IgD-negative memory B cell (primary cell): ENCODE data around the gene ACSBG1. TPM values are rescaled to one million over a fixed set of nuclear protein-coding genes. Genes with fewer than 3 reads are reported as not detected.
"Not testable (repeated sequence)": the region's sequence is repeated elsewhere in the genome, so short reads cannot be mapped to it uniquely, and the experiment has no call there.

ENCODE experiments used
- H3K27ac Mint-ChIP-seq, 3 donors: one replicate each; pipeline ENCODE4 v1.8.0; 2020 to 2022; ENCODE audit warnings: mild to moderate bottlenecking in 3 of 3, mixed read lengths in 3 of 3, moderate library complexity in 1 of 3
- H3K27me3 Mint-ChIP-seq: one replicate; pipeline ENCODE4 v1.8.0; 2021; ENCODE audit warnings: mixed read lengths
- H3K36me3 Mint-ChIP-seq: one replicate; pipeline ENCODE4 v1.8.0; 2020; ENCODE audit warnings: mild to moderate bottlenecking, mixed read lengths
- H3K4me1 Mint-ChIP-seq, 3 donors: one replicate each; pipeline ENCODE4 v1.8.0; 2020 to 2022; ENCODE audit warnings: mixed read lengths in 3 of 3, mild to moderate bottlenecking in 1 of 3
- H3K4me3 Mint-ChIP-seq, 4 donors: one replicate each; pipeline ENCODE4 v1.8.0; 2020 to 2022; ENCODE audit warnings: mild to moderate bottlenecking in 4 of 4, mixed read lengths in 4 of 4, moderate library complexity in 3 of 4
- H3K9me3 Mint-ChIP-seq, 3 donors: one replicate each; pipeline ENCODE4 v1.8.0; 2020 to 2021; ENCODE audit warnings: mixed read lengths in 3 of 3, mild to moderate bottlenecking in 1 of 3
- polyA plus RNA-seq: library from polyadenylated mRNA; unstranded; fragments of 300-500 nt; fragmentation: Illumina TruSeq; gene quantifications from one replicate; pipeline ENCODE4 v1.2.3, GENCODE V29; 2021

ACSBG1 gene
- polyA plus RNA-seq, 1 donor from 2014 or later = not detected

- H3K4me1 Mint-ChIP-seq = peaks cover 9 to 15% (median 12%) of the 10 kb centered on the region in 3 donors
- H3K36me3 Mint-ChIP-seq = no peaks in the 10 kb centered on the region
- H3K9me3 Mint-ChIP-seq = no peaks in the 10 kb centered on the region
- no peak overlapping the region for H3K27ac Mint-ChIP-seq
- H3K4me3 Mint-ChIP-seq = no peak overlapping the region
- no peaks in the 10 kb centered on the region for H3K27me3 Mint-ChIP-seq
Measured at GRCh38 chr15:78157203-78157602, 77.2 kb downstream of the ACSBG1 start.

DNA sequence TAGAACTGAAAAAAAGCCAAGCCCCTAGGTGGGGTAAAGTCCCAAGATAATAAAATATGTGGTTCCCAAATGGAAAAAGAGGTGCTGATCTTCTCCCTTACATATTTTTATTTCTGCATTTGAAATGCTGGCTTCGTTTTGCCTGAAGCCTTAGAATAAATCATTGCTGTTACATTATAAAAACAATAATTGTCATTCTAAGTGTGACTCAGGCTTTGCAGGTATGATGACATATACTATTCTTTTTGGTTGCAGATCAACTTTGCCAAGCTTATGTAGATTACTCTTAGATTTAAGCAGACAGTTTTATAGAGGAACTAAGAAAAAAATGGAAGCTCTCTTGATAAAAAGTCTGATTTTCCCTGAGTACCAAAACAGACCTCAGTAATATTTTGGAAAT, 77.7 kb downstream of the ACSBG1 start:
- no peaks in the 10 kb centered on the region for H3K36me3 Mint-ChIP-seq
- no peaks in the 10 kb centered on the region for H3K27me3 Mint-ChIP-seq
- peaks cover 9 to 15% (median 12%) of the 10 kb centered on the region in 3 donors for H3K4me1 Mint-ChIP-seq
- no peak overlapping the region for H3K4me3 Mint-ChIP-seq
- H3K9me3 Mint-ChIP-seq = no peaks in the 10 kb centered on the region
- H3K27ac Mint-ChIP-seq = no peak overlapping the region

- Mint-ChIP-seq H3K36me3 (no peaks in the 10 kb centered on the region), H3K27me3 (no peaks in the 10 kb centered on the region), H3K4me3 (no peak overlapping the region), H3K9me3 (no peaks in the 10 kb centered on the region), H3K4me1 (peaks cover 18 to 23% (median 20%) of the 10 kb centered on the region in 3 donors), H3K27ac (no peak overlapping the region)
Measured at GRCh38 chr15:78155355-78155939, 78.9 kb downstream of the ACSBG1 start.

- Mint-ChIP-seq H3K4me3 (no peak overlapping the region), H3K36me3 (no peaks in the 10 kb centered on the region), H3K27ac (no peak overlapping the region)
Measured at GRCh38 chr15:78154955-78155354, 79.4 kb downstream of the ACSBG1 start.

GRCh38 chr15:78151075-78151474, 83.3 kb downstream of the ACSBG1 start:
- Mint-ChIP-seq H3K4me3 (peak overlapping the region; percentile 95 to 98 (median 96)), H3K4me1 (peaks cover 29 to 40% (median 31%) of the 10 kb centered on the region in 3 donors), H3K27ac (peak overlapping the region in 1 of 3 donors; percentile 96)
- H3K9me3 Mint-ChIP-seq, H3K36me3 Mint-ChIP-seq, H3K27me3 Mint-ChIP-seq: not testable (repeated sequence)

More at GRCh38 chr15:78154955-78155354, 79.4 kb downstream of the ACSBG1 start:
- Mint-ChIP-seq H3K9me3 (no peaks in the 10 kb centered on the region), H3K4me1 (peaks cover 23 to 28% (median 24%) of the 10 kb centered on the region in 3 donors), H3K27me3 (no peaks in the 10 kb centered on the region)

GRCh38 chr15:78149805-78150751, 84.3 kb downstream of the ACSBG1 start:
- H3K4me1 Mint-ChIP-seq = peaks cover 27 to 40% (median 31%) of the 10 kb centered on the region in 3 donors
- H3K27me3 Mint-ChIP-seq = no peaks in the 10 kb centered on the region
- H3K4me3 Mint-ChIP-seq = peak overlapping the region; percentile 95 to 98 (median 96)
- H3K27ac Mint-ChIP-seq = peak overlapping the region; percentile 89 to 96 (median 96)
- H3K9me3 Mint-ChIP-seq = no peaks in the 10 kb centered on the region
- H3K36me3 Mint-ChIP-seq = no peaks in the 10 kb centered on the region

DNA sequence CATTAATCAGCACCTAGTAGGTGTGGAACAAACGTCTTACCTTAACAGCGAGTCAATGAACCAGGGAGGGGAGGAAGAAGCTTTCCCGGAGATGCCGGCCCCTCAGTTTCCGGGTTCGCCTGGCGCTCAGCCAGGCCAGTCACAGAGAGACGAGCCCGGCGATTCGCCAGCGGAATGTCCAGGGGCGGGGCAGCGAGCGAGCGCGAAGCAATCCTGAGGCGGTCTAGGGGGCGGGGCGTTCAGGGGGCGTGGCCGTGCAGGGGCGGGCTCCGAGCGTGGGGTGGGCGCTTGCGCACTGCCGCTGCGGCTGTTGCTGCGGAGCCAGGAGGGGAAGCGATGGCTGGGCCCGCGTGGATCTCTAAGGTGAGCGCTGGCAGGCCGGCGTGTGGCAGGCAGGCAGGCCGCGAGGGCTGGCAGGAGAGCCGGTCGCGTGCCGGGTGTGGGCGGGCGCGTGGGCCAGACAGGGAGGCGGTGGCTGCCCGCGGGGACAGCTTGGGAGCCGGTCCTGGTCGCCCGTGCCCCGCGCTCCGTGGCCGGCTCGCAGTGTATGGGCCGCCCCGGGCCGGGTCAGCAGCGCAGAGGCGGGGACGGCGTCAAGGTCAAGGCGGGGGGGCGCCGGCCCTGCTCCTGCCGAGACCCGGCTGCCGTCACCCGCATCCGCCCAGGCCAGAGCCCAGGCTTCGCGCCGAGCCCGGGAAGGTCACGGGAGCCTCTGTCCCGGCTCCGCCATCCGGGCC, 85.1 kb downstream of the ACSBG1 start, which contains the start of gene IDH3A:
Gene IDH3A (plus strand): TSS at position 295 of the 737 bp plus-strand sequence. CDS start 42 bp downstream, at position 337.
- peak within 1 kb of the TSS; percentile 95 to 97 (median 96) for H3K27ac Mint-ChIP-seq
- H3K4me3 Mint-ChIP-seq = peak within 1 kb of the TSS; percentile 95 to 98 (median 98)
- no peaks in the 10 kb centered on the region for H3K36me3 Mint-ChIP-seq
- no peaks in the 10 kb centered on the region for H3K27me3 Mint-ChIP-seq
- peaks cover 26 to 40% (median 30%) of the 10 kb centered on the region in 3 donors for H3K4me1 Mint-ChIP-seq
- H3K9me3 Mint-ChIP-seq = no peaks in the 10 kb centered on the region

- Mint-ChIP-seq H3K27ac (peak overlapping the region; percentile 95 to 97 (median 96)), H3K4me1 (peaks cover 25 to 40% (median 30%) of the 10 kb centered on the region in 3 donors), H3K27me3 (no peaks in the 10 kb centered on the region), H3K4me3 (peak overlapping the region; percentile 90 to 98 (median 98)), H3K9me3 (no peaks in the 10 kb centered on the region), H3K36me3 (no peaks in the 10 kb centered on the region)
Measured at GRCh38 chr15:78148392-78149067, 85.8 kb downstream of the ACSBG1 start.

DNA sequence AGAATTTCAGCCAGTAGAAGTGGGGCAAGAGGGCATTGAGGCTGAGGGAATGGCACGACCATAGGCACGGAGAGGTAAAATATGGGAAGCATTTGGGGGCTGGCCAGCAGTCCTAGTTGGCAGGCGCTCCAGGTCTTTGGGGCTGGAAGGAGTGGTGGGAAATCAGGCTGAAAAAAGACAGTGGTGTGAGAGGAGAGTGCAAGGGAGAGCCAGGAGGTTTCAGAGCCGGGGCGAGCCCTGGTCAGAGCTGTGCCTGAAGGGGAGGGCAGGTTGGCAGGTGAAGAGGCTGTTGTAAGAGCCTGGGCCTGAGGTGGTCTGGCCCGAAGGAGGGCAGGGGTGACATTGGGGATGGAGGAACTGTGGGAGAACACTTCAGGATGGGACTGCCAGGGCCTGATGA, 86.8 kb downstream of the ACSBG1 start:
- peaks cover 19 to 30% (median 23%) of the 10 kb centered on the region in 3 donors for H3K4me1 Mint-ChIP-seq
- no peak overlapping the region for H3K27ac Mint-ChIP-seq
- peak overlapping the region in 3 of 4 donors; percentile 17 to 88 (median 83) for H3K4me3 Mint-ChIP-seq
- no peaks in the 10 kb centered on the region for H3K9me3 Mint-ChIP-seq
- H3K36me3 Mint-ChIP-seq = no peaks in the 10 kb centered on the region
- H3K27me3 Mint-ChIP-seq = no peaks in the 10 kb centered on the region

GRCh38 chr15:78146425-78147154, 87.8 kb downstream of the ACSBG1 start:
- Mint-ChIP-seq H3K36me3 (no peaks in the 10 kb centered on the region), H3K4me1 (peaks cover 17 to 29% (median 22%) of the 10 kb centered on the region in 3 donors), H3K27ac (peak overlapping the region in 1 of 3 donors; percentile 48), H3K27me3 (no peaks in the 10 kb centered on the region), H3K4me3 (peak overlapping the region in 2 of 4 donors; percentile 83 to 88), H3K9me3 (no peaks in the 10 kb centered on the region)

GRCh38 chr15:78142332-78142731, 92.0 kb downstream of the ACSBG1 start:
- no peaks in the 10 kb centered on the region for H3K9me3 Mint-ChIP-seq
- peaks cover 0 to 2% (median 0%) of the 10 kb centered on the region in 3 donors for H3K4me1 Mint-ChIP-seq
- H3K36me3 Mint-ChIP-seq = no peaks in the 10 kb centered on the region
- H3K27me3 Mint-ChIP-seq = no peaks in the 10 kb centered on the region
- no peak overlapping the region for H3K27ac Mint-ChIP-seq
- H3K4me3 Mint-ChIP-seq = no peak overlapping the region

DNA sequence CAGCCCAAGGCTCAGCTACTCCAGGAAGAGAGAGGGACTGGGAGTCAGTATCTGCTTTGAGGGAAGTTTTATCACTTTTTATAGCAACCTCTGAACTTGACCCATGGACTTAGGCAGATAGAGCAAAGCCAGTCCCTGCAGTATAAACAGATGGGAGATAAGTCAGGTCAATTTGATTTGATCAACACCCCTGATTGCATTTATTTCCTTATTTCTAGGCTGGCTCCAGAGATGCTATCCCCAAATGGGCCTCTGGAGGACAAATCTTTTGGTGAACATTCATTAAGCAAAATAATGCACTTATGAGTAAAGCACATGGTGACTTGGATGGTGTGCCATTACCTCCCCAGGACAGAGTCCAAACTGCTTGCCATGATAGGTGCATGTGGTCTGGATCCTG, 94.1 kb downstream of the ACSBG1 start:
- no peaks in the 10 kb centered on the region for H3K9me3 Mint-ChIP-seq
- peak overlapping the region in 1 of 4 donors; percentile 23 for H3K4me3 Mint-ChIP-seq
- peaks cover 0 to 3% (median 0%) of the 10 kb centered on the region in 3 donors for H3K4me1 Mint-ChIP-seq
- no peak overlapping the region for H3K27ac Mint-ChIP-seq
- H3K27me3 Mint-ChIP-seq = peaks cover 1% of the 10 kb centered on the region
- peaks cover 2% of the 10 kb centered on the region for H3K36me3 Mint-ChIP-seq

- peaks cover 1% of the 10 kb centered on the region for H3K27me3 Mint-ChIP-seq
- H3K4me1 Mint-ChIP-seq = peaks cover 0 to 3% (median 0%) of the 10 kb centered on the region in 3 donors
- peaks cover 2% of the 10 kb centered on the region for H3K36me3 Mint-ChIP-seq
- H3K9me3 Mint-ChIP-seq = no peaks in the 10 kb centered on the region
- no peak overlapping the region for H3K4me3 Mint-ChIP-seq
- H3K27ac Mint-ChIP-seq = no peak overlapping the region
Measured at GRCh38 chr15:78139578-78139977, 94.8 kb downstream of the ACSBG1 start.
